GM19452 (cell line): ENCODE measurements around the gene PTPRG.

Source experiments
- ATAC-seq: cut with Tn5 transposase; IDR thresholded peaks from one replicate; pipeline ENCODE4 v1.9.1; 2021; ENCODE audit not compliant: unreplicated experiment

The PTPRG gene

GRCh38 chr3:62289922-62290321 lies 728.6 kb downstream of the PTPRG start:
- ATAC-seq: no peak

GRCh38 chr3:62293051-62293780 lies 731.8 kb downstream of the PTPRG start:
- ATAC-seq: no peak

DNA sequence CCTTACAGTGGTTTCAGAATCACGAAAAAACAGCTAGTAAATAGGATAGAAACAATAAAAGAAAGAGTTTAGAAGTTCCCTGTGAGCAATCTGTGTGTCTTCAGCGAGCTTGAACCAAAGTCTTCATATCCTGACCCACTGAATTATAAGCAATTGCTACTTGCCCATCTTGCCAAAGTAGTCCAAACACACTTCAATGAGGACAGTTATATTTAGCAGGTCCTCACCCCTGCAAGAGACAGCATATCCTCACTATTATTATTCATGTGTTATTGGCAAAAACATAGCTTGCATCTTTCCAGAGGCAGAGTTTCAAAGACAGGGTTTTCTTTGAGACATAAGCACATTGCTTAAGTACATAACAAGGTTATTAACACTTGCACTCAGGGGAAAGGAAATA lies 734.2 kb downstream of the PTPRG start:
- no peak for ATAC-seq

GRCh38 chr3:62300617-62301016 lies 739.2 kb downstream of the PTPRG start:
- ATAC-seq: no peak

DNA sequence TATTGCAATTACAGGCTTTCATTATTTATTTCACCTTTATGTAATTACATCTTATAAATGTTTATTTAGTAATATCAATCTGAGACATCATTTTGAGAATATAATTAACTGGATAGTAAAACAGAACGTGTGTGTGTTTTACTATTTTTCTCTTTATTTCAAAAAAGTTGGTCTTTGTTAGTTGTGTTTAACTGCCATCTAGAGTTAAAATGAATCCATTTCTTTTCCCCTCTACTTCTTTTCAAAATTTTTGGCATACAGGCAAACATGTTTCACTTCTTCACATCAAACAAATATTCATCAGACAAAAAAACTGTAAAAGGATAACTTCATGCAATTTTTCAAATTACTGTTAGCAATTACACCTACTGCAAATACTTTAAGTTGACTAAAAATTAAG lies 750.8 kb downstream of the PTPRG start:
- ATAC-seq: no peak

- no peak for ATAC-seq
Measured at GRCh38 chr3:62316525-62316924, 755.2 kb downstream of the PTPRG start.

DNA sequence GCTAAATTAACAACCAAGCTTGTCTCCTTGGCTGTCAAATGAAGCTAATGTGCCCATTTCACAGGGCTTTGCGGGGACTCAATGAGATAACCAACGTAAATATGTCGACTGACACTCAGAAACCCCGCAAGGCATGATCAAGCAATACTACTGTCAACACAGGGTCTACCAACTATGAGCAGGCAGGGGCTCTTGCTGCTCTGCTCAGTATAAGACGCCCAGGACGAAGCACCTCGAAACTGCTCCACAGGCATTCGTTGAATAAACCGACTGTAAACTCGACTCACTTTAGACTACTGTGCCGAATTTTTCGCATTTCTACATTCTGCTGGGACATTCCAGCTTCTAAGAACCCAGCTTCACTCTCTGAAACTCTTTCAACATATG lies 757.0 kb downstream of the PTPRG start:
- ATAC-seq: peak; percentile 4

GRCh38 chr3:62318752-62319569 lies 757.6 kb downstream of the PTPRG start:
- ATAC-seq: peak; percentile 91

GRCh38 chr3:62319570-62320243 lies 758.3 kb downstream of the PTPRG start:
- ATAC-seq: no peak

GRCh38 chr3:62323241-62323640 lies 761.9 kb downstream of the PTPRG start:
- no peak for ATAC-seq

- no peak for ATAC-seq
Measured at GRCh38 chr3:62325896-62326295, 764.5 kb downstream of the PTPRG start.

- ATAC-seq: no peak
Measured at GRCh38 chr3:62329971-62330370, 768.6 kb downstream of the PTPRG start.

DNA sequence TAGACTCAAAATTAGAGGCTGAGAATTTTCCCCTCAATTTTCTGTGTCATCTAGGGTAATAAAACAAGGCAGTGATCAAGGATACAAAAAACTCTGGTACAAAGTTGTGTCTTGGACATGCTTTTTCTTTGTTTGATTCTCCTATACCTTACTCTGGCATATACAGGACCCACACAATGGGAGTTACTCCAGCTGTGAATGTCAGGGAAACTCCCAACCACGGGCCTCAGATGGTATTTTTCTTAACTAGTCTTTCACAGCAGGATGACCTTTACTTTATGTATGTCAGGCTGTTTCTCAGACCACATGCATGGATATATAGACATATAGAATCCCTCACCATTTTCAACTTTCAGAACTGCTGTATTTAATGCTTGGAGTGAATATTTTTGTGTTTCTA lies 770.6 kb downstream of the PTPRG start:
- no peak for ATAC-seq

- no peak for ATAC-seq
Measured at GRCh38 chr3:62332835-62333244, 771.5 kb downstream of the PTPRG start.

- ATAC-seq: no peak
Measured at GRCh38 chr3:62335196-62335595, 773.8 kb downstream of the PTPRG start.

- no peak for ATAC-seq
Measured at GRCh38 chr3:62343755-62344154, 782.4 kb downstream of the PTPRG start.
